Activated T-cell treated with anti-CD3 and anti-CD28 coated beads for 24 hours (primary cell): ENCODE data around the gene ERBB4.
"Not testable (repeated sequence)": the region's sequence is repeated elsewhere in the genome, so short reads cannot be mapped to it uniquely, and the experiment has no call there.

ENCODE experiments used
- DNase-seq: peaks from one replicate; pipeline ENCODE4 v3.0.0-alpha.2; 2020; ENCODE audit warnings: low read depth

The ERBB4 gene

DNA sequence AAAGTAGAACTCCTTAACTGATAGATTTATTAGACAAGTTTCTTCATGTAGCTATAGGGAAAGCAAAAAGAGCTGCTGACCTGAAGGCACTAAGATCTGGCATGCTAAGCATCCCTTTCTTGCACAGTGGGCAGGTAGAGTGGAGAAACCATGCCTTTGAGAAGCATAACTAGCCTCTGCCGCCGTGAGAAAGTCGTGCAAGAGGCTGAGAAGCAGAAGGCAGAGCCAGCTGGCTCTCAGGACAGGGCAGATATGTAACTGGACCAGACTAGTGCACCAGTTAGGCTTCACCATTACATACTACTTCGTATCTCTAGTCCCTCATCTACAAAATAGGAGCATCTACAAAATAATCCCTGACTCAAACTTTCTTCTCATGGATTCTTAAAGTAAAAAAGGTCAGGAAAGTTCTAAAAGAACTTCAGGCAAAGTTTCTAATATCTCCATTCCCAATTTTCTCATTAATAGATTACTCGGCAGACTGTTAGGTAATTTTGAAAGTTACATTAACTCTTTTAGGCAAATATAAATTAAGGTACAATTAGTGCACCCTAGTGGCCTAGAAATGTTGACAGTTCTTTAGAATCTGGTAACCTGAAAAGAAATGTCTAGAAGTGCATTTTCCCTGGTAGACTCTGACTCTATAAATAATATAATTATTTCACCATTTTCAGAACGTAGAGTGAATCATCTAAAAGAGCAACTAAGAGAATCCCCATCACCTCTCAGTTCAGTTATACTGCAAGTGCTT lies 10.3 kb downstream of the ERBB4 start:
- DNase-seq = no peak

DNA sequence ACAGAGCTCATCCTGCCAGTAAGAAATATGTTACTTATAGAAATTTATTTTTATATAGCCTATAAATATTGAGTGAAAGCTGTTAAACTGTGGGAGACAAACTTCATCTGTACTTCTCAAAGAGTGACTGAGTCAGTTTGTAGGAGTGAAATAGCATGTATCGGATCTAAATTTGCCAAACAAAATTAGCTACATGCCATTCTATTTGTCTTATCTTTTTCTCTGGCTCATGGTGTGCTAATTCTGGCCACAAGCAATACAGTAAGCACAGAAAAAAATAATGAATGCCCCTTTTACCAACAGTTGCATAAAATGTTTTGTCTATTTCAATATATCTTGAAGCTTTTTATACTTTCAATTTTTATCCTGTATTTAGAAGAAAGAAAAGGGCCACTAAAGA lies 12.5 kb downstream of the ERBB4 start:
- DNase-seq = no peak

DNA sequence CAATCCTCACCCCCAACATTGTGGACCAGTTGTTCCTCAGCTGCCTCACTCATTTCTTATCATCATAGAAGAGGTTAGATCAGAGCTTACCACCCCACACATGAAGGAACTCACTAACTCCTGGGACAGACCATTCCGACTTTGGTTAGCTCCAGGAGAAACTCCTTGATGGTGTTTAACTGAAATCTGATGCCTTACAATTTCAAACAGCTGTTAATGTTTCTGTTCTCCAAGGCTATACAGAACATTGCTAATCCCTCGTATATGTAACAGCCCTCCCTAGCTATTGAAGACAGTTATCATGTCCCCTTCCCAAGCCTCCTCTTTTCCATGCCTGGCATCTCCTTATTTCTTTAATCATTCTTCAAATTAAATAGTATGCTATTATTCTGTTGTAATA lies 14.8 kb downstream of the ERBB4 start:
- no peak for DNase-seq

DNA sequence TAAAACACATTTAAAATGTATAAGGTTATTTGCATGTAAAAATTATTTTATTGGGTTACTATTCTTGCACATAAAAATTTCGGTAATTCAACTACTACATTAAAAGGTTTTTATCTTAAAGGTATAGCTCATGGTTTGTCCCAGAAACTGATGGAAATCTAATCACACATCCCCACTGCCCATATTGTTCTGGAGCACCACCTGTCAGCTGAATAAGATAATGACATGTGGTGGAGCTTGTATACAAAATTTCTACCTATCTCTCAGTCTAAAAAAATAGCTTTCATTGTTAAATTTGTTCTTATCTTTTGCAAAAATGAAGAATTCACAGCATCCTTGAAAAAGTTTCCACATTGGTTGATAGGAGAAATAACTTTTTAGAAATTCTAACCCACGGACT lies 18.3 kb downstream of the ERBB4 start:
- DNase-seq = no peak

DNA sequence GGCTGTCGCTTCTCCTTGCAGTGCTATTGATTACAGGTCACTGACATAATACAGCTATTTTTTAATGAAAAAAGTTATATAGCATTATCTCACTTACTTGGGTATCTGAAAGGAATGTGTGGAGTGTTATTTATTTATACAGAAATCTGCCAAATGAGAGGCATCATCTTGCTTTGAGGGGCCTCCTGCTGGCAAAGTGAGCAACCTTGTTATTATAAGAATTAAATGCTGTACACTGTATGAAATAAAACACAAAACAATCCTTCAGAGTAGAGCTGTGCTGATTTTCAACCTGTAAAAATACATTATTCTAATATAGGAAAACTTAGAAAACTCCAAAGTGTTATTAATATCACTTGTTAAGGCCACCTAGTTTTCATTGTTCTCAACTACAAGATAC lies 20.9 kb downstream of the ERBB4 start:
- DNase-seq = no peak

DNA sequence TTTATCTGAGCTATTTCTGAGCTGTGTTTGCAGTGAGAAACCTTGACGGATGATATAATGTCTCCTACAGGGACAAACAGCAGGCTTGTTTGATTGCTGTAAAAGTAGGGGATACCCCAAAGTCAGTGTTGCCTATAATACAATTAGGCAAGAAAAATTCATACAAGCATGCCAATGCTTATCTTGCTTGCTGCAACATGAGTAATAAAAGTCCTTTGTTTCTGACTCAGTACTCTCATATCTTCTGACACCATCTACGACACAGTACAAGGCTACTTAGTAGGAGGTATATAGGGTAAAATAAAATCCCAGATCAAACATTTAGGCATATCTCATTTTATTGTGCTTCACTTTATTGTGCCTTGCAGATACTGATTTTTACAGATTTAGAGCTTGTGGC lies 33.0 kb downstream of the ERBB4 start:
- DNase-seq = no peak

DNA sequence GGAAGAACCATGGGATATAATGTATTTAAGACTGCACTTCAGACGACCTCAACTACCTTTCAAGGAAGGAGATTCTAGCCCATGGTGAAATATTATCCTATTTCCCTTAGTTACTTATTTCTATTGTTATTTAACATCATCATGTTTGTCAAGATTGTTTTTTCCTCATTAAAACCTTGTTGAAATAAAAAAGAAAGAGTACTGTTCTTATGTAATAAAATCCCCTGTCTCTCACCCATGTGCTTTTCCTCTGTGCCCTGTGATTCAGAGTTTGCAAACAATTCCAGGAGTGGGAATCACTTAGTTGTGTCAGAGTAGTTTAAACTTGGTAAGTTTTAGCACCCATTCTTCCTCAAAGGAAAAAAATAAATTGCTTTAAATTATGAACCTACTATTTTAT lies 43.6 kb downstream of the ERBB4 start:
- no peak for DNase-seq

DNA sequence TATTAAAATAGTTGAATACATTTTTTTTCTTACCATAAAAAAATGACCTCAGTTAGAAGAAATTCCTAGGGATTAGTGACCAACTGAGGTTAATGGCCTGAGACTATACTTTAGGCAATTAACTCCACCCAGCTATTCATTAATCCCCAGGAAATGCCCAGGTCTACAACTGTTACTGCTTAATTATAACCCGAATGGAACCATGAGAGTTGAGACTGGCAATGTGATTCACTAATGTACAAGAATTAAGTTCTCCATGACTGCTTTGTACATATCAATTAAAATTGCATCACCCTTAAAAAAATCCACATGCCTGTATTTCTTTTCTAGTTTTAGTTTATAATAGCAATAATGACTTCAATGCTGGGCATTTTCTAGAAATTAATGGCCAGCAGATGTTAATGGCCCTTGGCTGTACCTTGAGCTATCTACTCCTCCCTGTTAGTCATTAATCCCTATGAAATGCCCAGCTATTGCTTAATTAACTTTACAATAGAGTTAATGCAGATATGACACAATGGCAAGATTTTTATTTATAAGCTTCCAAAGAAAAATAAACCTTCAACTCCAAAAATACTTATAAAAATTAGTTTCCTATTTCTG lies 44.1 kb downstream of the ERBB4 start:
- no peak for DNase-seq

DNA sequence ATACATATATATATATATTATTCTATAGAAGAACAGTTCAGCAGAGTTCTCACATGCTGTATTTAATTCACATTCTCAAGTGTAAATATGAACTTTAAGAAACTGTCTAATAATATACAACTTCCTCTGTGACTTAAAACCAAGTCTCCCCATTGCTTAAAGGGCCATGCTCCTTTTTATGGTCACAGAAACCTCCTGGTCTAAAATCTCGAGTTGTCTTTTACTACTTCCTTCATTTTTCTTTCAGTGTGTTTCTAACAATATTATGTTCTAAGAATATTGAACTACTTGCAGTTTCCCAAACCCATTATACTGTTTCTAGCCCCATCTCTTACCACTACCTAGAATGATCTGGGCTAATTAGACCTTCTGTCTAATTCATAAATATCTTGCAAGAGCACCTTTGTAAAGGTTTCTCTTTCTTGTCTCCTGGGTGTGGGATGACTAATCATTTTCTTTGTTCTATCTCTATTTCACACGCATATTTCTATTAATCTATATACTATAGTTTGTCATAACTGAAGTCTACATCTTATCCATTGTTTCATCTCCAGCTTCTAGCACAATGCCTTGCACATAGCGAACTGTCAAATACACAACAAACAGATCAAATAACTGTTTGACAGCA lies 48.8 kb downstream of the ERBB4 start:
- DNase-seq = no peak

DNA sequence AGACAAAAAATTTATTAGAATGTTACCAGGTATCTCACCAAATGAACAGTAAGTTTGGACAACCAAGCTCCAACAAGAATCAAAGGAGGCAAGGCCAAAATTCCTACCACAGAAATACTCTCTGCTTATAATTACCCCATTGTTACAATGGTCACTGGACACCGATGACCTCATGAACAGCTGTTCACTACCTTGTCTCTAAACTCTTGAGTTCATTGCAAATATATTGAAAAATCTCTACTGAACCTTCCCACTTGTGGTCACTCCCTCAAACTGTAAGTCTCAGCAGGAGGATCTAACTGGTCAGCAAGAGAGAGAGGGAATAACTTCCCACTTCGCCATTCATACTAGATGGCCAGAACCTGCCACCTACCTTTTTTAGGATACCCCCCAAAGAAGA lies 50.0 kb downstream of the ERBB4 start:
- no peak for DNase-seq

DNA sequence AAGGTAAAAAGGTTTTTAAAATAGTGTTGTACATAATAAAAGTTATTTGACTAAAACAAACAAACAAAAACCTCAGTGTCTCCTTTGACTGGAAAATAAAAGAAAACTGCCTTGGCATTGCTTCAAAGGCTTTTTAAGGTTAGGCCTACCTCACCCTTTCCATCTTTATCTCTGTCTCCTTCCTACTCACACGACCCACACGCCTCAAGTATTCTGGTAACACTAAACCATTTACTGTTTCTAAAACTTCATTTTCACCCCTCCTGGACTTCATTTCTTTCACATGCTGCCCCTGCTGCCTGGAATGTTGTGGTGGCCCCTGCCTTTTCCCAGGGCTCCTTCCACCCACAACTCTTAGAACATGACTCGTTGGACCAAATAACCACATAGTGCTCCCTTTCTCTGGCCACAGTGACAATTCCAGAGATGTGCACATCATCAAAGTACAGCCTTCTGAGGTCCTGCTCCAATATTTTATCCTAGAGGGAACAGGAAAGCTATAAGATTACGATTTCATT lies 54.0 kb downstream of the ERBB4 start:
- no peak for DNase-seq

DNA sequence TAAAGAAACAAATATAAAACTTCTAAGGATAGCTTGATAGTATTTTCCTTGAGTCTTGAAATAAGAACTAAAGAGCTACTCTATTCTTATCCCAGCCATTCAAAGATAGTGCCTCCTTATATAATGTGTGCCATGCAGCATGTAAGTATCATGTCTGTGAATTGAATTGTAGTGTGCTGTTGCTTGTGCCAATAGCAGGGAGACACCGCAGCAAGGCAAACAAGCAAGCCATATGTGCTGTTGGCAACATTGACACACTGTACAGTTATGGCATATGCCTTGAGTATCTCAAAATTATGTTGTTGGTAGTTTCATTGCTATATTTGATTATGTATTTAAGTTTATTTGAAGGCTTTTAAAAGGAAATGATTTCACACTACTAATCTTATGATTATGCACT lies 58.2 kb downstream of the ERBB4 start:
- DNase-seq = no peak

DNA sequence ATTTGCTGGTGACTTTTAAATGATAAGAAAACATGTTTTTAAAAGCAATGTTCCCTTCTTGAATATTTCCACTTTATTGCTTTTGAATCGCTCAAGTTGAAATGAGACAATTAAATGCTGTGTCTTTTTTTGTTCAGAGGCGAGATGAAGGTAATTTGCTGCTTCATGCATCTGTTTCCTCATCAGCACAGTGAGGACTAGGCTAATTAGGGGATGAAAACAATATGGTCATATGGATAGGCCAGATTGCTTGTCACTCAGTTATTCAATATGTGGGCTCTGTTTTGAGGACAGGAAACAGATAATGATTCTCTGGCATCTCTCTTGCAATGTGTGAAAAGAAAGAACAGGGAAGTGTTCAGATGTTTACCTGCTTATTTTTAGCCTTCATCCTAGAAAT lies 61.0 kb downstream of the ERBB4 start:
- DNase-seq = no peak

DNA sequence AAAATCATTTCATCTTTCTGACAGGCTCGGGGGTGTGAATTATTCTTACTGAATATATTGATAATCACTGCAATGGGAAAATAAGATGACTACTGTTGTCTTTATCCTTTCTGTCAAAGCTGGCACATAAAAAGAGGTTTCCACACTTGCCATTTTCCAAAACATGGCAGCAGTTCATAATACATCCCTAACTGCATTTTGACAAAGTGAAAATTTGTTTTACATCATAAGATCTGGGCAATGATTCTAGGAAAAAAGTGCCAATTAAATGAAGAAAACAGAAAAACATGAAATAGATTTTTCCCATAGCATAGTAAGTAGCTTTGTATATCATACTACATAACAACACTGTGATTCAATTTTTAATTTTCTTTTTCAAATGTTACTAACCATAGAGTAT lies 65.4 kb downstream of the ERBB4 start:
- no peak for DNase-seq

DNA sequence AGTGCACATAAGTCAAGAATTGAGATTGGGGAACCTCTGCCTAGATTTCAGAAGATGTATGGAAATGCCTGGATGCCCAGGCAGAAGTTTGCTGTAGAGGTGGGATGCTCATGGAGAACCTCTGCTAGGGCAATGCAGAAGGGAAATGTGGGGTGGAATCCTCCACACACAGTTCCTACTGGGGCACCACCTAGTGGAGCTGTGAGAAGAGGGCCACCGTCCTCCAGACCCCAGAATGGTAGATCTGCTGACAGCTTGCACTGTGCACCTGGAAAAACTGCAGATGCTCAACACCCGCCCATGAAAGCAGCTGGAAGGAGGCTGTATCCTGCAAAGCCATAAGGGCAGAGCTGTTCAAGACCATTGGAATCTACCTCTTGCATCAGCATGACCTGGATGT lies 71.1 kb downstream of the ERBB4 start:
- not testable (repeated sequence) for DNase-seq

DNA sequence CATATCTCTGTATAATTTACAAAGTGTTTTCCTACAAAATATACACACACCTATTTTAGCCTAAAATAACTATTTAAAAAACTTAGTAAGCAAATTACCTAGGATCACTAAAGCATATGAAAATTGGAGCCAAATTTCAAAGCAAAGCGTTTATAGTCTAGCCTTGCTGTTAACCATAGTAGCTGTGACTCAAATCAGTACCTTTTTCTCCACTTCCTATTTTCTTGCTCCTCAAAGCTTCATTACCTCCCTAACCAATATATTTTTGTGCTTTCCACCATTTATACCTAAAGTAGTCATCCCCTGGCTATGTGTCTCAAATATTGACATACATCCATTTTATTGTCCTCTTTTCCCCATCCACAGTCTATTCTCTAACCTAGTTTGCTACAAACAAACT lies 73.1 kb downstream of the ERBB4 start:
- DNase-seq = no peak

DNA sequence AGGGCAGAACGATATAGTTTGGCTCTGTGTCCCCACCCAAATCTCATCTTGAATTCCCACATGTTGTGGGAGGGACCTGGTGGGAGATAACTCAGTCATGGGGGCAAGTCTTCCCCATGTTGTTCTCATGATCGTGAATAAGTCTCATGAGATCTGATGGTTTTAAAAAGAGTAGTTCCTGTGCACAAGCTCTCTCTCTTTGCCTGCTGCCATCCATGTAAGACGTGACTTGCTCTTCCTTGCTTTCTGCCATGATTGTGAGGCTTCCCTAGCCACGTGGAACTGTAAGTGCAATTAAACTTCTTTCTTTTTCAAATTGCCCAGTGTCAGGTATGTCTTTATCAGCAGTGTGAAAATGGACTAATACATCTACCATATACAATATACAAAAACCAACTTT lies 76.9 kb downstream of the ERBB4 start:
- not testable (repeated sequence) for DNase-seq

DNA sequence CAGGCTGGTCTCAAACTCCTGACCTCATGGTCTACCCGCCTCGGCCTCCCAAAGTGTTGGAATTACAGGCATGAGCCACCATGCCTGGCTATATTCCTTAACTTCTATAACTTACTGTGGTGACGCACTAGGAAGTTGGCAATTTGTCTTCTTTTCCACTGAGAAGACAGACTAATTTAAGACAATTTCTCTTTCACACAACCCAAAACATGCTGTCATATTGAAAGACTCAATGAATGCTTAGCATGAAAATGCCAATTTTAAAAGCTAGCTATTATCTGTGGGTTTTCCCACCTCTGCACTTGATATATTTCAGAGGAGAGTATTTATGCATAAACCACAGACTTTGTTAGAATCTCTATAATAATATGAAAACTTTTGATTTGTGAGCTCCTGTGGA lies 84.5 kb downstream of the ERBB4 start:
- DNase-seq = no peak

DNA sequence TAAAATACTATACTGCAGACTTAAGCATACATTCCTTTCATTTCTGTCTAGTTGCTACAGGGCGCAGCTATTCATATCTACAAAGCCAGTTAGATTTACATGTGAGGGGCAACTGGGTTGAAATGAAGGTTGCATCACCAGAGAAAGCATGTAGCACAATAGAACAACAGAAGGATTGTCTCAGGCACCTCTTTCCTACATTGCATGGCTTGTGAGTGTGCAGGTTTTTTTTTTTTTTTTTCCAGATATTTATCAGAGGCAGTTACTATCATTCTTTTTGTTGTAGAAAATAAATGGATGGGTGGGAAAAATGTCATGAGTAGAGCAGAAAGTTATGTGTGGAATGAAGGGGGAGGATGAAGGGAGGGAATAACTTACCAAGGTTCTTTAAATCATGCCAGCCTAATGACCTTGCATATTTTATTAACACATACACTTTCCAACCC lies 86.8 kb downstream of the ERBB4 start:
- no peak for DNase-seq

DNA sequence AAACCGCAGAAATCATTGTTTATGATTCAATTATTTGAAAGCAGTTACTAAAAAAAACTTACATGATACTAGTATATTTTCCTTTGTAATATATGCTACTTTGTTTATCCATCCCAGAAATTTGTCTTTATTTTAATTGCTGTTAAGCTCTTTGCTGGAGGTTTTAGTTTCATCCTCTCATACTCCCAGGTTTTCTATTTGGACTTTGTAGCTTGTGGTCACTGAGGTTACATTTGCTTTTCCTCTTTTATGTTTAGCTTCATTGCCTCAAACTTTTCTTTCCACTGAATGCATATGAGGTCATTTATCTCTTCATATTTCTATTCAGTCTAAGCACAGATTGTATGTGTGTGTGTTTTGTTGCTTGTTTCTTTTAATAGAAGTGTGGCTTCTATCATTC lies 89.9 kb downstream of the ERBB4 start:
- no peak for DNase-seq

DNA sequence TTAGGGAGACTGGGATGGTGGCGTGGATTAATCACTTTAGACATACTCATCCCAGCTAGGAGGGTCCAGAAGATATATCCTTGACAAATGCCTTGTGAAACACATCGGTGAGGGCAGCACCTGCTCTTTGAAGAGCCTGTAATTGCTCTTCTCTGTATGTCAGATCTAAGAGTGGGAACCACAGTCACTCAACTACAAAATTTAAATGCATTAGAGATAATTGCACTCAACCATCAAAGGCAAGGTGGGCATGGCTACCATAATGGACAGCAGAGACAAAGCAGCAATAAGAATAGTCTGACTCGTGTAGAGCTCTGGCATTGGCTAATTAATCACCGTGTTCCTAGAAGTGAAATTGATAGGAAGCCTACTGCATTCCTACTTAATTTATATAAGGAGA lies 96.8 kb downstream of the ERBB4 start:
- DNase-seq = no peak

DNA sequence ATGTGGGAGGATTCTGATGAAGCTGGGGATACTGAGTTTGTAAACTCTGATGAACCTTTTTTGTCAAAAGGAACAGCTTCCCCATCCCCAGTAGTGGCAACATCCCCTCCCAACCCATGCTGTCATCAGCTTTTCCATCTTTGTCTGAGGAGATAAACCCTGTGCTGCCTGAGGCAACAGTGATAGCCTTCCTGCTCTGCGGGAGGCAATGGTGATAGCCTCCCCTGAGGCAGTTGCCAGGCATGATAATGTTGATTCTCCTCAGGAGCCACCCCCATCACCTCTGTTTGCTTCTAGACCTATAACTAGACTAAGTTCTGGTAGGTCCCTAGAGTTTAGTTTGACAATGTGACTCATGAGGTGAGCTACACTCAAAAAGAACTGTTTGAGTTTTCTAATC lies 97.5 kb downstream of the ERBB4 start:
- DNase-seq = no peak

DNA sequence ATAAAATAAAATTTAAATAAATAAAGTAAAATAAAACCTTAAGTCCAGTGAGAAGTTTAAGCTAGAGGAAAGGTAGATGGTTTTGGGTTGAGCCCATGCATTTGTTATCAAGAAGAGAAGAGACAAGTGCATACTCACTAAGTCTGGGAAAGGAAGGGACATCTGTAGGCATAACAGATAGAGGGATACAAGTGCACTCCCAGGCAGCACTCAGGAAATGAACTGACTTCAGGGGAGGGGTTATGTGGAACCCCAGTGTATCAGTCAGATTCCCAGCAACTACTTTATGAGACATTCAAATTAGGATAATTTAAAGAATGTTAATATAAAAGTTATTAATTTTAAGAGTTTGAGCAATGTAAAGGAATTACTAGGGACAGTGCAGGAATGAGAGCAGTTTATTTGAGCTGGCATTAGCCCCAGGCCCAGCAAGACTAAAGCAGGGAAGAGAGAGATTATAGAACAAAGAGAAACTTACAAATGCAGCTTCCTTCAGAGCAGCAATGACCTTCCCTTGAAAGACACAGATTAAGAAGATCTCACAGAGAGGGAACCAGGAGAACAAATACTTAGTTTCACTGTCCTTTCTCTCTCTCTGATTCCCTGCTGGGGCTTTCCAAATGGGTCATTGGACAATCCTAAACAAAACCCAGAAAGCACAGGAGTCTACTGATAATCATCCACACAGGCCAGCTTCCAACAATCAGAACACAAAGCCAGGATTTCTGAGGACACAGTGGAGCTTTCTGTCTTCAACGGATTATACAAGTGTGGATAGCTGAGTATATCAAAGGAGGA lies 109.7 kb downstream of the ERBB4 start:
- DNase-seq = no peak
